Measurements from ENCODE around the gene LBR.

LBR gene

GRCh38 chr1:225447650-225448089 lies 19.8 kb upstream of the LBR start (continued):
- TF ChIP-seq ZBTB11 (tag by site-specific recombination; conservative IDR thresholded peaks at IDR 0.05; ENCODE audit: low read depth) = no peak
- TF ChIP-seq ELK4 (IDR thresholded peaks at IDR 0.05; ENCODE audit: borderline replicate concordance, low read depth, low read length) = no peak
- TF ChIP-seq ZNF704 (tag by site-specific recombination; IDR thresholded peaks at IDR 0.05) = no peak
- TF ChIP-seq ZNF398 (tag by site-specific recombination; IDR thresholded peaks at IDR 0.05) = no peak
- TF ChIP-seq ZNF549 (tag by site-specific recombination; IDR thresholded peaks at IDR 0.05) = no peak
- no peak for TF ChIP-seq ZNF138 (tag by site-specific recombination; IDR thresholded peaks at IDR 0.05; ENCODE audit: borderline replicate concordance)
- TF ChIP-seq ZNF776 (tag by site-specific recombination; IDR thresholded peaks at IDR 0.05; ENCODE audit: borderline replicate concordance) = no peak
- TF ChIP-seq HOXC10 (CRISPR knock-in tag; IDR thresholded peaks at IDR 0.05) = no peak
- TF ChIP-seq ZBTB44 (tag by site-specific recombination; IDR thresholded peaks at IDR 0.05) = no peak

- ChIA-PET POLR2A (no interaction called here), CTCF (interaction anchor here (0.5 kb wide), 1 partner anchor 132 kb away, joined by 3 read pairs; no protein-coding TSS in a partner anchor)
- no peaks in the 10 kb centered on the region for H3K9me3 ChIP-seq (ENCODE audit: control insufficient read depth, insufficient read depth, low read depth, low read length)
- no peaks in the 10 kb centered on the region for H3K36me3 ChIP-seq (ENCODE audit: control insufficient read depth in 2 of 2, insufficient read depth in 1 of 2, low read length in 2 of 2)
- H3K4me1 ChIP-seq (ENCODE audit: control insufficient read depth, insufficient read depth, low read length) = 0 out of 2 replicates have a peak, but pooled peaks cover 2% of the 10 kb centered on the region
- no peak overlapping the region for H3K4me3 ChIP-seq (ENCODE audit: low read depth, low read length)
- no peak overlapping the region for H3K27ac ChIP-seq (ENCODE audit: extremely low read depth, low read depth, low read length)
- TF ChIP-seq ZNF335 (tag by site-specific recombination; conservative IDR thresholded peaks at IDR 0.05) = peak; percentile 98
- TF ChIP-seq REST (tag by site-specific recombination; IDR thresholded peaks at IDR 0.05) = no peak
Measured at GRCh38 chr1:225446981-225447615, 19.3 kb upstream of the LBR start.

Data from HEK293 (cell line).